ENCODE data around the gene ACSBG1. TPM values are rescaled to one million over a fixed set of nuclear protein-coding genes. Genes with fewer than 3 reads are reported as not detected.

Gene ACSBG1
- total RNA-seq, 2 experiments from 2014 or later: 0.30 to 0.41 TPM

DNA sequence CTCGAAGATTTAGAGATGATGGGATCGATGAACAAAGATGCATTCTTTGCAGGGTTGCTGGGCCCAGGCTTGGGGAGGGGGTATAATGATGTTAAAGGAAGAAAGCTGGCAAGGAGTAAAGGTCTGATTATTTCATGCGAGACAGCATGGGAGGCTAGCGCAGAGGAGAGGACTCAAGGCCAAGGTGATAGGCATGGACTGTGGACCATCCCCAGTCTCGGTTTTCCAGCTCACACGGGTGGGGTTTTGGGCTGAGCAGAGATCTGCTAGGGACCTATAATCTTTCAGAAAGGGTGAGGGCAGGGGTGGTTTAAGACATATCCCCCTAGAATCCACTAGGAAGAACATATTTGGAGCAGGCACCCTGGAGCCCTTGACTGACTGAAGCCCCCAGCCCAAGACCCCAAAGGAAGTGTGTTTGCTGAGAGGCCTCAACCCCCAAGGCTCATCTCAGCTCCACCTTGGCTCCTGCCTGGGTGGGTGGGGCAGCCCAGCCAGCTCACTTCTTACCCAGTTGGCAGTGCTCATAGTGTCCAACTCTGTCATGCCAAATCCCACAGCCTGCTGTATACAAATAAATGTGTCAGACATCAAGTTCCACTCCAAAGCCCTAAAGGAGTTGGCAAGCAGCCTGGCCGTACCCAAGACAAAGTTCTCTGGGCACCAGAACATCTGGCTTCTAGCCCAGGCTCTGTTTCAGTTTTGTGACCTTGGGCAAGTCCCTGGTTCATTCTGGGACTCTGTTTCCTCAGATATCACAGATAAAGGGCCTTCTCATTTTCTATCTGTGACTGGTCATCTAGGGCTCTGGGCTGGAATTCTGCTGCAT lies 17.9 kb downstream of the ACSBG1 start:
- Histone ChIP-seq H3K9me2 (ENCODE audit: insufficient read depth, low read length) (no peaks in the 10 kb centered on the region), H3K4me2 (ENCODE audit: low read length) (no peak overlapping the region), H3K4me3 (ENCODE audit: low read depth, low read length, poor library complexity, severe bottlenecking) (no peak overlapping the region), H4K20me1 (ENCODE audit: insufficient read depth, low read length) (no peaks in the 10 kb centered on the region), H2AFZ (ENCODE audit: low read length) (no peak overlapping the region), H3K9me3 (ENCODE audit: low read length) (no peaks in the 10 kb centered on the region), H3K36me3 (ENCODE audit: insufficient read depth, low read length) (no peaks in the 10 kb centered on the region), H3K79me2 (ENCODE audit: insufficient read depth, low read depth, low read length) (no peaks in the 10 kb centered on the region), H3K27ac (ENCODE audit: low read depth, low read length, poor library complexity, severe bottlenecking) (no peak overlapping the region), H3K4me1 (ENCODE audit: insufficient read depth, low read length, poor library complexity, severe bottlenecking) (no peaks in the 10 kb centered on the region)
- DNase-seq (ENCODE audit: low spot score): no peak
- ChIA-PET CTCF (ENCODE audit: unreplicated experiment) (no interaction called here), POLR2A (interaction anchor here (0.8 kb wide), 1 partner anchor 275 kb away, joined by 3 read pairs; no protein-coding TSS in a partner anchor)
- intact Hi-C loops (cut with micrococcal nuclease; ENCODE audit: unreplicated experiment): no loop called here
- BruUV-seq (replicated peaks): no TSS peak
- TF ChIP-seq EZH2phosphoT487 (IDR thresholded peaks at IDR 0.05; ENCODE audit: borderline replicate concordance, low read depth, low read length): no peak
- TF ChIP-seq, protein P1, sequence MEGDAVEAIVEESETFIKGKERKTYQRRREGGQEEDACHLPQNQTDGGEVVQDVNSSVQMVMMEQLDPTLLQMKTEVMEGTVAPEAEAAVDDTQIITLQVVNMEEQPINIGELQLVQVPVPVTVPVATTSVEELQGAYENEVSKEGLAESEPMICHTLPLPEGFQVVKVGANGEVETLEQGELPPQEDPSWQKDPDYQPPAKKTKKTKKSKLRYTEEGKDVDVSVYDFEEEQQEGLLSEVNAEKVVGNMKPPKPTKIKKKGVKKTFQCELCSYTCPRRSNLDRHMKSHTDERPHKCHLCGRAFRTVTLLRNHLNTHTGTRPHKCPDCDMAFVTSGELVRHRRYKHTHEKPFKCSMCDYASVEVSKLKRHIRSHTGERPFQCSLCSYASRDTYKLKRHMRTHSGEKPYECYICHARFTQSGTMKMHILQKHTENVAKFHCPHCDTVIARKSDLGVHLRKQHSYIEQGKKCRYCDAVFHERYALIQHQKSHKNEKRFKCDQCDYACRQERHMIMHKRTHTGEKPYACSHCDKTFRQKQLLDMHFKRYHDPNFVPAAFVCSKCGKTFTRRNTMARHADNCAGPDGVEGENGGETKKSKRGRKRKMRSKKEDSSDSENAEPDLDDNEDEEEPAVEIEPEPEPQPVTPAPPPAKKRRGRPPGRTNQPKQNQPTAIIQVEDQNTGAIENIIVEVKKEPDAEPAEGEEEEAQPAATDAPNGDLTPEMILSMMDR (conservative IDR thresholded peaks at IDR 0.05; ENCODE audit: low read length): no peak

- H3K36me3 ChIP-seq (ENCODE audit: insufficient read depth, low read length): no peaks in the 10 kb centered on the region
- DNase-seq (ENCODE audit: low spot score): no peak
- no peaks in the 10 kb centered on the region for H3K9me3 ChIP-seq (ENCODE audit: low read length)
- ChIA-PET POLR2A (interaction anchor here (0.7 kb wide), 1 partner anchor 28 kb away, joined by 3 read pairs; no protein-coding TSS in a partner anchor), CTCF (ENCODE audit: unreplicated experiment) (interaction anchor here (1.2 kb wide), 1 partner anchor 28 kb away, joined by 3 read pairs; no protein-coding TSS in a partner anchor)
- intact Hi-C loops (cut with micrococcal nuclease; ENCODE audit: unreplicated experiment): no loop called here
- BruUV-seq (replicated peaks): no TSS peak
- H3K4me2 ChIP-seq (ENCODE audit: low read length): no peak overlapping the region
- H2AFZ ChIP-seq (ENCODE audit: low read length): no peak overlapping the region
- no peaks in the 10 kb centered on the region for H3K79me2 ChIP-seq (ENCODE audit: insufficient read depth, low read depth, low read length)
- no peaks in the 10 kb centered on the region for H4K20me1 ChIP-seq (ENCODE audit: insufficient read depth, low read length)
- no peak overlapping the region for H3K27ac ChIP-seq (ENCODE audit: low read depth, low read length, poor library complexity, severe bottlenecking)
- H3K9me2 ChIP-seq (ENCODE audit: insufficient read depth, low read length): no peaks in the 10 kb centered on the region
- no peak for TF ChIP-seq EZH2phosphoT487 (IDR thresholded peaks at IDR 0.05; ENCODE audit: borderline replicate concordance, low read depth, low read length)
- TF ChIP-seq, protein P1 (conservative IDR thresholded peaks at IDR 0.05; ENCODE audit: low read length): no peak
- H3K4me3 ChIP-seq (ENCODE audit: low read depth, low read length, poor library complexity, severe bottlenecking): no peak overlapping the region
- no peaks in the 10 kb centered on the region for H3K4me1 ChIP-seq (ENCODE audit: insufficient read depth, low read length, poor library complexity, severe bottlenecking)
Observed at GRCh38 chr15:78213956-78214355, 20.4 kb downstream of the ACSBG1 start.

GRCh38 chr15:78213425-78213750 lies 21.0 kb downstream of the ACSBG1 start:
- Histone ChIP-seq H3K36me3 (ENCODE audit: insufficient read depth, low read length) (no peaks in the 10 kb centered on the region), H3K79me2 (ENCODE audit: insufficient read depth, low read depth, low read length) (no peaks in the 10 kb centered on the region), H3K4me3 (ENCODE audit: low read depth, low read length, poor library complexity, severe bottlenecking) (no peak overlapping the region), H4K20me1 (ENCODE audit: insufficient read depth, low read length) (no peaks in the 10 kb centered on the region), H3K4me1 (ENCODE audit: insufficient read depth, low read length, poor library complexity, severe bottlenecking) (no peaks in the 10 kb centered on the region), H2AFZ (ENCODE audit: low read length) (no peak overlapping the region), H3K9me3 (ENCODE audit: low read length) (no peaks in the 10 kb centered on the region), H3K27ac (ENCODE audit: low read depth, low read length, poor library complexity, severe bottlenecking) (no peak overlapping the region), H3K4me2 (ENCODE audit: low read length) (no peak overlapping the region), H3K9me2 (ENCODE audit: insufficient read depth, low read length) (no peaks in the 10 kb centered on the region)
- BruUV-seq (replicated peaks): no TSS peak
- DNase-seq (ENCODE audit: low spot score): no peak
- TF ChIP-seq, protein P1 (conservative IDR thresholded peaks at IDR 0.05; ENCODE audit: low read length): no peak
- TF ChIP-seq EZH2phosphoT487 (IDR thresholded peaks at IDR 0.05; ENCODE audit: borderline replicate concordance, low read depth, low read length): no peak
- intact Hi-C loops (cut with micrococcal nuclease; ENCODE audit: unreplicated experiment): no loop called here
- POLR2A ChIA-PET: interaction anchor here (0.7 kb wide), 1 partner anchor 29 kb away, joined by 3 read pairs; no protein-coding TSS in a partner anchor
- CTCF ChIA-PET (ENCODE audit: unreplicated experiment): interaction anchor here (1.2 kb wide), 1 partner anchor 28 kb away, joined by 3 read pairs; no protein-coding TSS in a partner anchor

Data from OCI-LY7 (cell line).